ENCODE measurements around the gene TKTL1.
"Not testable (repeated sequence)": the region's sequence is repeated elsewhere in the genome, so short reads cannot be mapped to it uniquely, and the experiment has no call there.

The TKTL1 gene

DNA sequence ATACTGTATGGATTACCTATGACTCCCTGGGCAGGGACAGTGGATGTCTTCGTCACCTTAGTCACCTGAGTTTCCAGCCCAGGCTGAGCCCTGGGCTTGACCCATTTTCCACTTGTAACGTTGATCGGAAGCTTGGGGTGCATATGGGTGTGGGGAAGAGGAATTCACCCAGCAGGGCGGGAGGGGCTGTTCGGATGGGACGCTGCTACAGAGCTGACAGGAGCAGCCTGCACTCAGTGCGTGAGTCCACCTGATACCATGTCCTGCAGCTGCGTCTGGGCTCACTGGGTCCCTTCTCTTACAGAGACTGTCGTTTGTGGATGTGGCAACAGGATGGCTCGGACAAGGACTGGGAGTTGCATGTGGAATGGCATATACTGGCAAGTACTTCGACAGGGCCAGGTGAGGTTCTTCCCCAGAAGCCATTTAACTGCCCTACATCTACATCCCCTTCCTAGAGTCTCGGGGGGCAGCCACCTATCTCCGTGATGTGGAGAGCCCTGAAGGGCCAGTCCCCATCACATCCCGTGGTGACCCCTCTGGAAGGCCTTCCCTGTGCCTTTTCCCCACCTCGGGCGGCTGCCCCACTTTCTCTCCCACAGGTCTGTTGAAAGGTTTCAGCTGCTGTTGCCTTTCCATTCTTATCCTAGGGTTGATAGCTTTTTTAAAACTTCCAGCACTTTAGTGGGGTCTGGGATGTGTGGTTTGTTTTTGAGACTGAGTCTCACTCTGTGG lies 13.6 kb downstream of the TKTL1 start:
- DNase-seq = no peak

DNA sequence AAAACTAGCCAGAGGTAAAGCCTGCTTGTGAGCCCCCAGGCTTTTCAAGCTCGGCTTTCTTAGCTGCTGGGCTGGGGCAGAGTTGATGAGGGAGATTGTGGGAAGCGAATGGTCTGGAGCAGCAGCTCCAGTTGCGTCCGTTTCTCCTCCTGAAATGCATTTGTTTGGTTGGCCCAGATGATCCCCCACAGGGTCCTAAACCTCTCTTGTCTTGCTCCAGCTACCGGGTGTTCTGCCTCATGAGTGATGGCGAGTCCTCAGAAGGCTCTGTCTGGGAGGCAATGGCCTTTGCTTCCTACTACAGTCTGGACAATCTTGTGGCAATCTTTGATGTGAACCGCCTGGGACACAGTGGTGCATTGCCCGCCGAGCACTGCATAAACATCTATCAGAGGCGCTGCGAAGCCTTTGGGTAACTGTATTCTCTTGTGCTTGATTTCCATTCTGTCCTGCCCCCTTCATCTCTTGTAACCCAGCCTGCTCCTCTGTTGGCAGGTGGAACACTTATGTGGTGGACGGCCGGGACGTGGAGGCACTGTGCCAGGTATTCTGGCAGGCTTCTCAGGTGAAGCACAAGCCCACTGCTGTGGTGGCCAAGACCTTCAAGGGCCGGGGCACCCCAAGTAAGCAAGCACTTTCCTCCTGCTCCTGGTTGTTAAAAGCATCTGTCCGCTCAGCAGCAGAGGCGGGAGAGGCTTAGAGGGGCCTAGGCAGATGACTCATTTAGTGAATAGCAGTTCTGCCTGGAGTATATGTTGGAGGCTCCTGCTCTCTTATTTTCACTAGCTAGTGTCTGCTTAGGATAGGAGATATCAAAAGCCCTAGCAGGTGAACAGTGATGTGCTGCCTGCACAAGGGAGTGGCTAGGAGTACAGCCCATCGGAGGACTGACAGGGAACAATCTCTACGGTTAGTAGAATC lies 15.3 kb downstream of the TKTL1 start:
- DNase-seq = no peak

DNA sequence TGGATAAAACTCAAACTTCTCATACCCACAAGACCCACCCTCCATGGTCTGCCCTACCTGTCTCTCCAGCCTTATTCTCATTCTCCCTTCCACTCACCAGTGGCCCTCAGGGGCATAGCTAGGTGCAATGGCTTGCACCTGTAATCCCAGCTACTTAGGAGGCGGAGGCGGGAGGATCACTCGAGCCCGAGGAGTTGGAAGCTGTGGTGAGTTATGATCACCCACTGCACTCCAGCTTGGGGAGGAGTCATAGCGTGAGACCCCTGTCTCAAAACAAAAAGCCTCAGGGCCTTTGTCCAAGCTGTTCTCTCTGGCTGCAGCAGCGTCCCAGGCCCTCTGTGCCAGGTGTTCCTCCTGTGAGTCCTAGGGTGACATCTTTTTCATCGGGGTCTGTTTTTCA lies 16.5 kb downstream of the TKTL1 start:
- no peak for DNase-seq

DNA sequence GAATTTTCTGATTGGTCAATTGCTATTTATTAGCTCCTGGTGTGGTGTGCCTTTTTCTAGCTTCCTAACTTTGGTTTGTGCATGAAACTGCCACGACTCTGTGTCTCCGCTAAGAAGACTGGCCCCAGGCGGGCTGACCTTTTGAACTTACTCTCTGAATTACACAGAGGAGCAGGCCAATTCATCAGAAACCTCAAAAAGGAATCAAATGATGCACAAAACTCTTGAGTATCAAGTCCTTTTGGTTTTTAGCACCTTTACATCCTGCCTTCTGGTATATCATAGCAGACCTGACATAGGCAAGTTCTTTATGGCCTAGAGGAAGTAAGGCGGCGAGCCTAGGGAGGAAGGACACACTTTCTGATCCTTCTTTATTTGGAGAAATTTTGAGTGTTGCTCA lies 17.6 kb downstream of the TKTL1 start:
- DNase-seq = no peak

DNA sequence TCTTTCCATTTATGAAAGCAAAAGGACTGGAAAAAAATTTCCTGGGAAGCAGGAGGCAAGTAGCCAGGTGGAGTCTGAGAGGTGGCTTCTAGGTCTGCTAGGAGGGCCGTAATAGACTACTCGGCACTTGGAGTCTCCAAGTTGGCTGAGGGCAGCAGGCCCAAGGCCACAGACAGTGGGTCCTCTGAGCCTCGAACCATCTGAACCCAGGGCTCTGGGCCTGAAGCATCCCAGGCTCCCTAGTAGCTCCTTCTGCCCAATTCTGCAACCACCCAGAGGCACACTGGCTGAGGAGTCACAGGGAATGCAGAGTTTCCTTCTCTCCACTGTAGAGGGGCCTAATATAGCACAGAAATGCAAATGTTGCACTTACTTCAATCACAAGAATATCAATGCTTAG lies 19.8 kb downstream of the TKTL1 start:
- no peak for DNase-seq

DNA sequence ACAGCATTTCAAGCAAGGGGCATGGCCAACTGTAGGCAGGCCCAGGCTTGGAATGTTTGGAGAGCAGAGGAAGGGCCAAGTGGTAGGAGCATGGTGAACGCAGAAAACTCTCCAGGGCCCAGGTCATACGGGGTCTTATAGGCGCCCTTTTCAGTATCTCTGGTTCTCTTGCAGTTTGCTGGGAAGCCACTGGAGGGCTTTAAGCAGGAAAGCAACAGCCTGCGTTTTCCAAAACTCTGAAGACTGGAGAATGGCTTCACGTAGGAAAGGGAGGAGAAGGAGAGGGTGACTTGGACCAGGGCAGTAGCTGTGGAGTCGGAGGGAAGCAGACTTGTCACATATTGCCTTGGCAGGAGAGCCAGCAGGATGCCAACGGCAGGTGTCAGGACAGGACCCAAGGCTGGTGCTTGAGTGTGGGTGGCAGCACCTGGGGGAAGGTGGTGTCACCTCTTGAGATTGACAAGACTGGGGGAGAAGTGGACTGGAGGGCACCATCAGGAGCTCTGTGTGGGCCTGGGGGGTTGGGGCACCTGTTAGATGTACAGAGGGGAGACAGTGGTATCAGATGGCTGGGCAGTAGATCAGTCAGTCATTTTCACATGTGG lies 21.9 kb downstream of the TKTL1 start:
- peak; percentile 21 for DNase-seq

DNA sequence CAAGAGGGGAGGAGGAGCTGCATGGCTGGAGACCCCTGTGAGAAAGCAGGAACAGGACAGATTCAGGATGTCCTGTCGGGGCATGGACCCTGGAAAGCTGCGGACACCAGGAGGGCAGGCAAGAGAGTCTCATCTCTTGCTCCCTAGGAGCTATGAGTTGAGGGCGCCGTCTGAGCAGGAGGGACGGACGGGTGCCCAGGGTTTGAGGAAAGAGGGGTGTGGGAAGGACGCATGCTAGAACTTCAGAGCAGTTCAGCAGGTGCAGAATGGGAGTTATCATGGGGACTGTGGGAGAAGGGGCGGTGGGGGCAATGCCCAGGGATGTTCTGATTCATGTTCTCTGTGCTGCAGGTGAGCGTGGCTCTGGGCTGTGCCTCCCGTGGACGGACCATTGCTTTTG lies 24.8 kb downstream of the TKTL1 start:
- no peak for DNase-seq

DNA sequence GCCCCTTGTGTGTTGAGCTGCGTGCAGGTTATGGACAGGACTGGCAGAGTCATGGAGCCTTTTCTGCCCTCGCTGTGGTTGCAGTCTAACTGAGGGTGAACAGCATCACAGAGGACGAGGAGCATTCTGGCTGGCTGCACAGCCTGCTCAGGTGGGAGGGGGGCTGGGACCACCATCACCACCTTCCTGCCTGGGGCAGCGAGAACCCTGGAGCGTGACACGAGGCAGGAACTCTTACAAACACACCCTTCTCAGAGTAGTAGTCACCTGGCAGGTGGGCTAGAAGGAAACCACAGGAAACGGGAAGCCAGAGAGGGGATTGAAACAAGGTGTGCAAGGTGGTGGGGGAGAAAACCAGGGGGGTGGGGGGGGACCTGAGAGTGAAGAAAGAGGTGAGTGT lies 25.6 kb downstream of the TKTL1 start:
- no peak for DNase-seq

DNA sequence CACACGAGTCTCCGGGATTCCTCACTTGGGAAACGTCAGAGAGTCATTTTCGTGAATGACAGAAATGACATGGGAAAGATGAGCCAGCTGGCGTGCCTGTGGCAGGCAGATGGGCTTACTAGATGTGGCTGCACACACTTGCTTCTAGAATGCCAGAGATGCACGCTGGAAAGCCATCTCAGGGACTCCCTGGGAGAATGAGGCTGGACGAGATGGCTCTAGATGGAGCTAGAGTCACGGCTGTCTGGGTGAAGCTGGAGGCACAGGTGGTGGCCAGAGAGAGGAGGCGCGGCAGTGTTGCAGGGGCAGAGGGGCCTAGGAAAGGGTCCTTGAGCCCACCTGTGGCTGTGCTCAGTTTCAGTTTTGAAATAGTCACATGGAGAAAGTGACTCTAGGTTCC lies 26.0 kb downstream of the TKTL1 start:
- DNase-seq = peak; percentile 22

DNA sequence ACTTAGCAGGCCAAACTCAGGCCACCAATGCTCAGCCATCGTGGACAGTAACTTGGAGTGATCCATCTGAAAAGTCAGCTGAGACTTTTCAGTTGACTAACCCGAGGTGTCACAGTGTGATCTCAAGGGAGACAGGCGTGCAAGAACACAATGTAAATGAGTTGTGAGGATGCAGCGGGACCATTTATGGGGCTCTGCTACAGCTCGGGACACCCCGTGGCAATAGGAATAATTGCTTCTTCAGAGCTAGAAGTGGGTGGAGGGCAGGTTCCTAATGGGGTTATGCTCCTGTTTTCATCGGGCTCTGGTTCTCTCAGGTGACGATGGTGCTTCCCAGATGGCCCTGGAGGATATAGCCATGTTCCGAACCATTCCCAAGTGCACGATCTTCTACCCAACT lies 27.3 kb downstream of the TKTL1 start:
- DNase-seq = no peak

DNA sequence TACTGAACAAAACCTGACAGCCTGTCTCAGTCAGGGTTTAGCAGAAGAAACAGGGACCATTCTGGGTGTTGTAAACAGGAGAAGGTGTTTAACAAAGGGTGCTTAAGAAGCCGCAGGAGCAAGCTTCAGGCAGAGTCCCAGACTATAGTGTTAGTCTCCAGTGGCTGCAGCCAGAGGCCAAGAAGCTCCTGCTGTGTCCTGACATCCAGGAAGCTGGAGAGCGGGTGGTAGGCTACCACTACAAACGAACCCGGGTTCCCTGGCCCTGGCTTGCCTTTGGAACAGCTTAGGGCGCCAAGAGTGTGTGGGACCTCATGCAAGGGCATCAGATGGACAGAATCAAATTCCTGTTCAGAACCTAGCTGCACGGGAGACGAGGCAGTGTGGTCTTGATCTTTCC lies 27.9 kb downstream of the TKTL1 start:
- DNase-seq = no peak

DNA sequence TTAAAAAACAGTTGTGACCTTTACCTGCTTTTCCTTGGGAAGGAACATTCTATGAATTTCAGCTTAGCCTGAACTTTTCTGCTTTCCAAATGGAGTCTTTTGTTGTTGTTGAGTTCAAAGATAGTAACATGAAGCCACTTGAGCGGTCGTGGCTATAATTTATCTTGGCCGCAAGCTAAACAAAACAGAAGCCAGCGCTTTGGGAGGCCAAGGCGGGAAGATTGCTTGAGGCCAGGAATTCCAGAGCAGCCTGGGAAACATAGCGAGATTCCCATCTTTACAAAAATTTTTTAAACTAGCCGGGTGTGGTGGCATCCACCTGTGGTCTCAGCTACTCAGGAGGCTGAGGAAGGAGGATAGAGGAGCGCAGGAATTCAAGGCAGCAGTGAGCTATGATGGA lies 29.9 kb downstream of the TKTL1 start:
- no peak for DNase-seq

DNA sequence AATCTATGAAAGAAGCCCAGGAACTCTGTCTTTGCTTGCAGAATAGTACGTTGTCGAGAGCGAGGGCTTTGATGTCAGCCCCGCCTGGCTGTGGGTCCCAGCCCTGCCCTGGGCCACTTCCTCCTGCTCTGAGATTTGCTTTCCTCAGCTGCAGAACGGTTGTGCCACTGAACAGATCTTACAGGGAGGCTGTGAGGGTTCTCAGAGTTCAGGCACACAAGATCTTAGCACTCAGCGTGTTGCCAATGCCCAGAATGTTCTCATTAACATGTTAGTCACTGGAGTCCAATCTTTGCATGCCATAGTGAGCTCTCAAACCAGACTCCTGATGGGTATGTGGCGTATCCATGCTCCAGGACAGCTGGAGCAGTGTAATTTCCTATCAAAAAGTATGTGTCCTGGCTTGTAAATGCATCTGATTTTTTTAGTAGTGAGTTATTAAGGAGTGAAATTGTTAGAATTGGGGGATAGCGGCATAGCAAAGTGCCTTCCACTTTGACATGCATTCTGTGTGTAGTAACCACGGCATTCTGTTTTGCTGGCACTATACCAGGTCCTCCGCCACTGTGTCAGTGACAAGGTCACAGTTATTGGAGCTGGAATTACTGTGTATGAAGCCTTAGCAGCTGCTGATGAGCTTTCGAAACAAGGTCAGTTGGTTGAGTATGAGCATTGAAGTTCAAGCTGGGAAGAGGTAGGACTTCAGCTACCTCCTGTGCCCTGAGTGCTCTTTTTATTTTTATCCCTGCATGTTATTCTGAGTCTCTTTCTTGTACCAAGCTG lies 31.6 kb downstream of the TKTL1 start:
- no peak for DNase-seq

DNA sequence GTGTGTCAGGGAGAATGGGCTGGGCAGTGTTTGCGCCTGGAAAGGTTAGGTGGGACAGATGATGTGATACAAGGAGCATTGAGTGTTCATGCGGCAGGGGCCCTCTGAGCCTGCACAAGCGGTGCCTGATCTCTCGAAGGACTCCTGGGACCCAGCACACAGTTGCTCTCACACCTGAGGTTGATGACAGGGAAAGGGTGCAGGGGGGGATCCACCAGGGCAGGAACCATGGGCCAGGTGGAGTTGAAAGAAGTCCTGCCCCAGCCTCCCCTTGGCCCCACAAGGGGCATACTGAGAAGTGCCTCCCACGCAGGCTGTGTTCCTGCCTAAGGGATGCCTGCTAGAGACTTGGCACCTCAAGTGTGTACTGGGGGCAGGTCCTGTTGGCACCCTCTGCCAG lies 33.1 kb downstream of the TKTL1 start:
- no peak for DNase-seq

DNA sequence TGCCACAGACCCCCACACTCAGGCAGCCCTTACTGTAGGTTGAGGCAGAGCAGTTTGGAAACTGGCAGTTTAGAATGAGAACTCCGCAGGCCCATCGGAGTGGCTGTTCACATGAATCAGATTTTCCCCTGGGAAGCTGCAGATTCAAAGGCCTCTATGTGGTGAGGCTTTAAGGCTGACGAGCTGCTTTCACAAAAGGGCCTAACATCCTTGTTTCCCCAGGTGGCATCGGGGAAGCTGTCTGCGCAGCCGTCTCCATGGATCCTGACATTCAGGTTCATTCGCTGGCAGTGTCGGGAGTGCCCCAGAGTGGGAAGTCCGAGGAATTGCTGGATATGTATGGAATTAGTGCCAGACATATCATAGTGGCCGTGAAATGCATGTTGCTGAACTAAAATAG lies 33.7 kb downstream of the TKTL1 start:
- DNase-seq = no peak

DNA sequence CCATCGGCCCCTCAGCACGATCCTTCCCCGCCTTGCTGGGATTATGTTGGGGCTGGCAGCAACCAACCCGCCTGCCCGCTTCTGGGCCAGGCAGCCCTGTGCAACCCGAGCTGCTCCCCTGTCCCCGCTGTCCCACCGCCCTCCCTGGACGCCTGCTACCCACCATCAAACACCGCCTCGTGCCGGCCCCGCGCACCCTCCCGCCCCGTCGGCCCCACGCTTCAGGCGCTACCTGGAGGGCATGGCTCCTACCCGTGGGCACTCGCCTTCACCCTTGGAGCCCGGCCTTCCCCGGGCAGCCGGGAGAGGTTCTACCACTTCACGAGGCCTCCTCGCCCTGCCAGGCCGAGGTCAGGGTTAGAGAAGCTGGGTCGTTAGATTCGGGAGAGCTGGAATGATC lies 37.0 kb downstream of the TKTL1 start:
- no peak for DNase-seq

DNA sequence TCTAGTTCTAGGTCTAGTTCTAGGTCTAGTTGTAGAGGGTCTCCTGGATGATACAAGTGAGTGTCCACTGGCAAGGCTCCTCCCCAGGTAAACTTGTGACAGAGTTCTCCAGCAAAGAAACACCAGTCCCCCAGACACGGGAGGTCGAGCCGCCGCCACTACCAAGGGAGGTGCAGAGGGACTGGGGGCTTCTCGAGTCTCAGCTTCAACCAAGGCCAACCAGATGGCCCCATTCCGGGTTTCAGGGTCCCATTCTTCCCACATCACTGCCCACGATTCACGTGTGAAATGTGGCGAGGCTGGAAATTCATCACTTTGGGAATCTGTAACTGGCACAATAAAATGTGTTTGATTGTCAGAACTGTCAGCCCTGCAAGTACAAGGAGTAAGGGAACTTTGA lies 37.5 kb downstream of the TKTL1 start:
- DNase-seq = no peak

DNA sequence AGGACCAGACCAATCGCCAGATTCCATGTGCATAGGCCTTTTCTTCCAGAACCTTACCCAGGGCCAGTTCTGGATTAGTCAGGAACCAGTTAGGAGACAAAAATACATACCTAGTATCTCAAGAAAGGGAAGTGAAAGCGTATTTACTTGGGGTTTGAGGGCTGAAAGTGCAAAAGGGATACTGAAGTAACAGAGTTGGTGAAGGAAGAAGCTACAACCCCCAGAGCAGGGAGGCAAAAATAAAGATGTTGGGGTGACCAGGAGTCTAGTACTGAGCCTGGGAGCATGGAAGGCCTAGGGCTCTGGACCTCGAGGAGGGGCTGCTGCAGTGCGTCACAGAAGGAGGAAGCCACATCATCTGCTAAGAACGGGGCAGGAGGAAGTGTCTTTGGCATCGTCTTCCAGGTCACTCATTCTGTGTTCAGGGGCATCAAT lies 38.3 kb downstream of the TKTL1 start:
- DNase-seq = no peak

DNA sequence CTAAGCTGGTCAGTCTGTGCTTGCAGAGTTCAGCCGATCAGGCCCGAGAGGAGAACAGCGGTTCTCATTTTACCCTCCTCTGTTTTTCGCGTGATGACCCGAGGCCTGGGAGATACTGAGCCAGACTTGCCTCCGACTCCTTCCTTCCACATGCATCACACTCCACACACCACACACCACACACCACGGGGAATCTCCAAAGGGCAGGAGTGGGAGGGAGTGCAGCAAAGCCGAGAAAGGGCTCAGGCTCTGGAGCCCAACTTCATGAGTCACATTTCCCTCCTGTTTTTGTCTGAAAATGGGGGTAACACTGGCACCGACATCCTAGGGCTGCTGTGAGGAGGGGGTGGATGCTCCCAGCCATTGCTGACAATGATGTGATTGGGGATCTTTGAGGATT lies 38.9 kb downstream of the TKTL1 start:
- DNase-seq = no peak

DNA sequence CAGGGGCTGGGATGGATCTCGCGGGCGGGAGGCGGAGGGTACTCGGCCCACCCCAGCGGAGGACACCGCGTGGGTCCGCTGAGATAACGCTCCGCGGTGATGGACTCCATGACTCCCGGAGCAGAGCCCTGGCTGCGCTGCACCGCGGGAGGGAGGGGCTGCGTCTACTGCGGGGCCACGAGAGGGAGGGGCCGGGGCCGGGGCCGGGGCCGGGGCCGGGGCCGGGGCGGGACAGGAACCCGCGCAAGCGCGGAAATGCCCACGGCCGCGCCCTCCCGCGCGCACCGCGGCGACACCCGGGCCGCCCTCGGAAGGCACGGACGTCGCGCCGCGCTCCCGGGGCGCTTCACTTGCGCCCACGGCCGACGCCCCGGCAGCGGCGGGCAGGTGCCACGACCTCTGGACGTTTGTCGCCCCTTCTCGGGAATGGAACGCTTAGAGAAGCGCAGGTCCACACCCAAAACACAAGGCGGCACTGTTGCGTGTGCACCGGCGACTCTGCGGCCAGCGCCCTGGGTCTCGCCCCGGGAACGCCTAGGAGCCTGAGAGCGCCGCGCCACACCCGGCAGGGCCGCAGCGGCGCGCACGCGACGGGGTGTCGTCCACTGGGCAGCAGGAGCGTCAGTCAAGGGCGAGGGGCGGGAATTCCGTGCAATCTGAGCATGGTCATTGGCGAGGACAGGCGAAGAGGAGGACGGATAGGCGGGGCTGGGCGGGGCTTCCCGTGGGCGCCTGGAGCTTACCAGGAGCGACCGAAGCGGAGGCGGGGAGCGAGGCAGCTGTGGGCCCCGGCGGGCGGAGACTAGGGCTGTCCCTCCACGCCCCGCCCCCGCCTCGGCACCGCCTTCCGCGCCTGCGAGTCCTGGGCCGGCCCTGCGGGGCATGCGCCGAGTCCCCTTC lies 46.1 kb downstream of the TKTL1 start:
- not testable (repeated sequence) for DNase-seq

DNA sequence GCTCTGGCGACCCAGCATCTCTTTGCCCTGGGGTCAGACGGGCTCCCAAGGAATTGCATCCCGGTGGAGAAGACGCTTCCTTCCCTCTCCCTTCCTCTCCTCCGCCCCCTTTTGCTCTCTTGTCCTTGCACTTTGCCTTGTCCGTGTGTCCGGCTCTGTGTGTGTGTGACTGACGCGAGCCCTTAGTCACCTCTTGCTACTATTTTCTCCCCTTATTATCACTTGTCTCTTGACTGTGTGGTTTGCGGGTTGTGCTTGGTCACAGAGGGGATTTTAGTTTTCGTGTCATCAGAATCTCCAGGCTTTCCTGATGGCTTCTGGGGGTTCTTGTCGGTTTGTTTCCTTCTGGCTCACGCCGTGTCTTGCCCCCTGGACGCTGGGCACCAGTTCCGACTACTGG lies 47.5 kb downstream of the TKTL1 start:
- DNase-seq = not testable (repeated sequence)

DNA sequence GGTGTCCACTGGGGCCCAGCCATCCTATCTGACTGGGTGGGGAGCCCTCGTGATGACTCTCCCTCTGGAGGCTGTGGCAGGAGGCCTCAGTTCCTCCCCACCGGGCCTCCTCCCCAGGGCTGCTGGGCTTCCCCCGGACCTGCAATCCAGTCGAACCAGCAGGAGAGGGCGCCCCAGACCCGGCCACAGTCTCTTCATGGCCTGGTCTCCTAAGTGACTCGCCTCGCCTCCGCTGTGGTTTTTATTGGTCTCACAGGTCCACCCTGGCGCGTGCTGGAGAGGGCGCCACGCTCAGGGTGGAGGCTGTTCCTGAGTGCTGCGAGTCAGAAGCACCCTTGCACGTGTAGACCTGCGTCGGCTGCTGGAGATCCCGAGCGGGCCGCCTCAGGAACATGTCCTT lies 48.0 kb downstream of the TKTL1 start:
- not testable (repeated sequence) for DNase-seq

Measured in OCI-M1 (cell line).